ENCODE results near the gene COMT.

- TF ChIP-seq GATA3 (IDR thresholded peaks at IDR 0.05; ENCODE audit: low read depth, low read length) (no peak), GATA2 (IDR thresholded peaks at IDR 0.05; ENCODE audit: low read depth, low read length) (no peak)
These were observed 32.0 kb upstream of the COMT start for GRCh38 chr22:19909350-19910179.
